Measurements from ENCODE around the gene FILIP1L.

- TF ChIP-seq CTCF (IDR thresholded peaks at IDR 0.05) (no peak), MXI1 (IDR thresholded peaks at IDR 0.05; ENCODE audit: low read depth, low read length) (no peak), POLR2AphosphoS5 (IDR thresholded peaks at IDR 0.05; ENCODE audit: low read depth, low read length) (no peak), TEAD4 (IDR thresholded peaks at IDR 0.05; ENCODE audit: borderline replicate concordance, insufficient read depth) (no peak), EZH2phosphoT487 (IDR thresholded peaks at IDR 0.05; ENCODE audit: borderline replicate concordance, low read depth) (no peak), JUND (IDR thresholded peaks at IDR 0.05) (no peak), NRF1 (IDR thresholded peaks at IDR 0.05; ENCODE audit: low read depth, low read length) (no peak), RAD21 (IDR thresholded peaks at IDR 0.05; ENCODE audit: low read length) (no peak), FOXM1 (IDR thresholded peaks at IDR 0.05; ENCODE audit: low read depth) (no peak), MAX (IDR thresholded peaks at IDR 0.05; ENCODE audit: low read depth) (no peak), YY1 (IDR thresholded peaks at IDR 0.05; ENCODE audit: low read depth) (no peak), CHD2 (IDR thresholded peaks at IDR 0.05; ENCODE audit: low read length, partially characterized antibody) (no peak)
These were observed 20.5 kb downstream of the FILIP1L start for GRCh38 chr3:100093831-100094230.

Data from SK-N-SH (cell line).